Measurements from ENCODE around the gene ITIH3. TPM values are rescaled to one million over a fixed set of nuclear protein-coding genes. Genes with fewer than 3 reads are reported as not detected.

Gene ITIH3
- total RNA-seq, 3 donors from 2014 or later: 0.72 to 1.4 (median 0.89) TPM

GRCh38 chr3:52846432-52846965, 51.9 kb downstream of the ITIH3 start:
- no peak for TF ChIP-seq CTCF (IDR thresholded peaks at IDR 0.05)
- Histone ChIP-seq H3K36me3 (ENCODE audit: low read depth) (no peaks in the 10 kb centered on the region), H3K4me3 (no peak overlapping the region), H3K9me3 (no peaks in the 10 kb centered on the region), H3K4me1 (ENCODE audit: low read depth) (no peaks in the 10 kb centered on the region)
- no peak for ATAC-seq
- no peak for DNase-seq
- intact Hi-C loops (cut with DNase I, micrococcal nuclease): no loop called here

- ATAC-seq (no peak), DNase-seq (no peak)
- Histone ChIP-seq H3K4me1 (ENCODE audit: low read depth) (no peaks in the 10 kb centered on the region), H3K9me3 (no peaks in the 10 kb centered on the region), H3K36me3 (ENCODE audit: low read depth) (no peaks in the 10 kb centered on the region), H3K4me3 (no peak overlapping the region)
- intact Hi-C loops (cut with DNase I, micrococcal nuclease): no loop called here
- TF ChIP-seq CTCF (IDR thresholded peaks at IDR 0.05): no peak
These were observed 52.6 kb downstream of the ITIH3 start for GRCh38 chr3:52847241-52847640.

GRCh38 chr3:52847726-52848125, 53.1 kb downstream of the ITIH3 start:
- intact Hi-C loops (cut with DNase I, micrococcal nuclease): no loop called here

DNA sequence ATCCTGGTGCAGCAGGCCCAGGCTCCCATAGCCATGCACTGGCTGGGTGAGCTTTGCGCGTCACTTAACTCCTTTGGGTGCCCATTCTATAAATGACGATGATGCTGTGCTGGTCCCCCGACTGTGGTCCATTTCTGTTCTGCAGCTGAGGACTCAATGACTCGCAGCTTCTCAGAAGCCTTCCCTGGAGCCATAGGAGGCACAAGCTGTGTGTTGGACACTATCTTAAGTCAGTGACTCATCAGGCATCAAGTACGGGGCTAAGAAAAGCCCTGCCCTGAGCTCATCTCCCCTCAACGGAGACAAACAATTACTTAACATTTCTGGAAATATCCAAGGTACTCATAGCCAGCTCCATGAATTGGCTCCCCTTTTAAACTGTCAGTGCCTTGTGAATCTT, 54.0 kb downstream of the ITIH3 start:
- H3K36me3 ChIP-seq (ENCODE audit: low read depth): no peaks in the 10 kb centered on the region
- intact Hi-C loops (cut with DNase I, micrococcal nuclease): no loop called here
- DNase-seq (no peak), ATAC-seq (peak; percentile 31)
- H3K9me3 ChIP-seq: no peaks in the 10 kb centered on the region
- no peak for TF ChIP-seq CTCF (IDR thresholded peaks at IDR 0.05)
- no peaks in the 10 kb centered on the region for H3K4me1 ChIP-seq (ENCODE audit: low read depth)
- H3K4me3 ChIP-seq: no peak overlapping the region

More at GRCh38 chr3:52847726-52848125, 53.1 kb downstream of the ITIH3 start:
- Histone ChIP-seq H3K4me3 (no peak overlapping the region), H3K36me3 (ENCODE audit: low read depth) (no peaks in the 10 kb centered on the region), H3K9me3 (no peaks in the 10 kb centered on the region), H3K4me1 (ENCODE audit: low read depth) (no peaks in the 10 kb centered on the region)
- DNase-seq: no peak
- TF ChIP-seq CTCF (IDR thresholded peaks at IDR 0.05): no peak
- ATAC-seq: no peak

DNA sequence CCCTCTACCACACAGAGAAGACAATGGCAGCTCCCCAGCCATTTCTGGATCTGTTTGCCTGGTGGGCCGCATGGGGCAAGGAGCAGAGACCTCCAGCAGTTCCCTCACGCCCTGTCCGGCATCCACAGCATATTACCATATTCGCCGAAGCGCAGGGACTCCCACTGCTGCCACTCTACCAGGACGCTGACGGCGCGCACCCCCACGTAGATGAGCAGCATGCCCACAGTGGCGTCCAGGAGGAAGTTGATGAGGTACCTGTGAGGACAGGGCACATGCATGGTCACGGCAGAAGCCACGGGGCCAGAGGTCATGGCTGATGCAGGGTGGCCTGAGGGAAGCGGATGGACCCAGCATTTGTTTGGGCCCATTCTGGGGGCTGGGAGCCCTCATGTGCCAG, 55.1 kb downstream of the ITIH3 start:
- ATAC-seq: no peak

More for the DNA sequence above, 55.1 kb downstream of the ITIH3 start:
- H3K4me1 ChIP-seq (ENCODE audit: low read depth): no peaks in the 10 kb centered on the region
- no peaks in the 10 kb centered on the region for H3K36me3 ChIP-seq (ENCODE audit: low read depth)
- H3K4me3 ChIP-seq: no peak overlapping the region
- no peaks in the 10 kb centered on the region for H3K9me3 ChIP-seq
- DNase-seq: no peak
- intact Hi-C loops (cut with DNase I, micrococcal nuclease): no loop called here
- TF ChIP-seq CTCF (IDR thresholded peaks at IDR 0.05): no peak
